ENCODE data around the gene ANKRD34B. TPM values are rescaled to one million over a fixed set of nuclear protein-coding genes. Genes with fewer than 3 reads are reported as not detected.

ANKRD34B gene
- total RNA-seq, 2 experiments from 2014 or later = not detected

DNA sequence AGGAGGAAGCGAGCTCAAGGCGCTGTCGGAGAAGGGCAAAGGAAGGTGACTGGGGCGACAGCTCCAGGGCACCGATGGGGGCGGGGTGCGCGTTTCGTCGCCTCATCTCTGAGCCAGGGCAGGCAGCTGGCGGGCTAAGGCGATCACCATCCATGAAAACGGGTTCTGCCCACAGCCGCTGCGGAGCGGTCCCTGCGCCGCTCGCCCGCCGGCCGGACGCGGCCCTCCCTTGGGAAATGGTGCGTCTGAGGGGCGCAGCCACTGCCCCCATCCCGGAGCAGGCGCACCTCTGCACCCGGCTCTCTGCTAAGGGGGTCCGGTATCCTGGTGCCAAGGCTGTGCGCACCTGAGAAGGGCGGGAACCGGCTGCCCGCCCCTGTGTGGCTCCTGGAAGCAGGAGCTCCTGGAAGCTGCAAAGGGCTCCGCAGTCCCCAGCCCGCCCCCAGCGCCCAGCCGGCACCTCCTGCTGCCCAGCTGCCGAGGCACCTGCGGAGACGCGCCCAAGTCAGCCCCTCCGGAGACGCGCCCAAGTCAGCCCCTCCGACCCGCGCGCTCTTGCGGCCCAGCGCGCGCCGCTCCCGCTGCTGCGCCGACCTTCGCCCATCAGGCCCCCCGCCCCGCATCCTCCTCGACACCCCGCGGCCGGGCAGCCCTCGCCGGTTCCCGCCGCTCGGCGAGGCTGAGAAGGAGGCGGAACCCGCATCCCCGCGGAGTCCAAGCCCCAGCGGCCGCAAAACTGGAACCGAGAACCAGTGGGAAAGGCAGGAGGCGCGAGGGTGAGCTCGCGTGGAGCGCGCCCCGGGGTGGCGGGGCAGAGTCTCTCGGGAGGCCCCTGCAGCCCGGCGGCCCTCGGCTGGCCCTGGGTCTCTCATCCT is 757 bp downstream of the ANKRD34B start:
- intact Hi-C loops (cut with DNase I, micrococcal nuclease) = no loop called here
- Histone ChIP-seq H3K27me3 (ENCODE audit: control insufficient read depth in 1 of 2, insufficient read depth in 2 of 2, low read length in 2 of 2) (peaks cover 45 to 71% of the 10 kb centered on the region in 2 experiments), H3K4me1 (ENCODE audit: insufficient read depth, low read length) (peaks cover 13% of the 10 kb centered on the region), H3K4me3 (ENCODE audit: low read length) (peak overlapping the region; percentile 32), H3K27ac (ENCODE audit: low read depth in 1 of 2, low read length in 2 of 2) (no peak overlapping the region), H3K36me3 (ENCODE audit: insufficient read depth, low read length) (no peaks in the 10 kb centered on the region), H3K9me3 (ENCODE audit: control insufficient read depth in 1 of 2, insufficient read depth in 1 of 2, low read length in 2 of 2) (peaks cover 0 to 5% of the 10 kb centered on the region in 2 experiments)
- peaks cover 70% of the 10 kb centered on the region for H3K27me3 Mint-ChIP-seq
- DNase-seq = no peak
- no peak overlapping the region for H3K4me3 Mint-ChIP-seq
- no peak overlapping the region for H3K27ac Mint-ChIP-seq
- no peaks in the 10 kb centered on the region for H3K9me3 Mint-ChIP-seq
- no peaks in the 10 kb centered on the region for H3K4me1 Mint-ChIP-seq (ENCODE audit: low read depth)
- CTCF ChIA-PET = no interaction called here
- ATAC-seq (ENCODE audit: poor library complexity) = no peak
- H3K36me3 Mint-ChIP-seq (ENCODE audit: low read depth) = no peaks in the 10 kb centered on the region
- TF ChIP-seq, protein P1, sequence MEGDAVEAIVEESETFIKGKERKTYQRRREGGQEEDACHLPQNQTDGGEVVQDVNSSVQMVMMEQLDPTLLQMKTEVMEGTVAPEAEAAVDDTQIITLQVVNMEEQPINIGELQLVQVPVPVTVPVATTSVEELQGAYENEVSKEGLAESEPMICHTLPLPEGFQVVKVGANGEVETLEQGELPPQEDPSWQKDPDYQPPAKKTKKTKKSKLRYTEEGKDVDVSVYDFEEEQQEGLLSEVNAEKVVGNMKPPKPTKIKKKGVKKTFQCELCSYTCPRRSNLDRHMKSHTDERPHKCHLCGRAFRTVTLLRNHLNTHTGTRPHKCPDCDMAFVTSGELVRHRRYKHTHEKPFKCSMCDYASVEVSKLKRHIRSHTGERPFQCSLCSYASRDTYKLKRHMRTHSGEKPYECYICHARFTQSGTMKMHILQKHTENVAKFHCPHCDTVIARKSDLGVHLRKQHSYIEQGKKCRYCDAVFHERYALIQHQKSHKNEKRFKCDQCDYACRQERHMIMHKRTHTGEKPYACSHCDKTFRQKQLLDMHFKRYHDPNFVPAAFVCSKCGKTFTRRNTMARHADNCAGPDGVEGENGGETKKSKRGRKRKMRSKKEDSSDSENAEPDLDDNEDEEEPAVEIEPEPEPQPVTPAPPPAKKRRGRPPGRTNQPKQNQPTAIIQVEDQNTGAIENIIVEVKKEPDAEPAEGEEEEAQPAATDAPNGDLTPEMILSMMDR (IDR thresholded peaks at IDR 0.05) = no peak
- POLR2A ChIA-PET = no interaction called here

DNA sequence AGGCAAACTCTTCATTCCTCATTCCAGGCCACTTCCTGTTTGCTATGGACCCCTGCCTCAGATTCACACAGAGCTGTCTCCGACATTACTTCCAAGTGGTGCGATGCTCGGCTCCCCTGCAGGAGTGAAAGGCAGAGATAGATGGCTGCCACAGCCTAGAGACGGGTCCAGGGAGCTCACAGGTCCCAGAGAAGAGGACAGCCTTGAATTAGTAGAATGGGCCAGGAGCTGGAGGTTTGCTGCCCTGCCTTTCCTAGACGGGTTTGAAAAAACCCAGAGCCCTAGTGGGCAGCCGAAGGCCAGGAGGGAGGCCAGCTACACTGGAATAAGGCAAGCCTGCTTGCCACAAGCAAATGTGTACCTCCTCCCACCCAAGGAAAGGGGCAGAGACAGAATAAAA is 1.8 kb downstream of the ANKRD34B start:
- H3K27ac Mint-ChIP-seq = no peak overlapping the region
- H3K9me3 ChIP-seq (ENCODE audit: control insufficient read depth in 1 of 2, insufficient read depth in 1 of 2, low read length in 2 of 2) = peaks cover 0 to 5% of the 10 kb centered on the region in 2 experiments
- H3K36me3 ChIP-seq (ENCODE audit: insufficient read depth, low read length) = no peaks in the 10 kb centered on the region
- no peak overlapping the region for H3K4me3 ChIP-seq (ENCODE audit: low read length)
- ChIA-PET CTCF (interaction anchor here (0.6 kb wide), 1 partner anchor 1483 kb away, joined by 4 read pairs; no protein-coding TSS in a partner anchor), POLR2A (no interaction called here)
- ATAC-seq (ENCODE audit: poor library complexity) (no peak), DNase-seq (no peak)
- H3K27me3 Mint-ChIP-seq = peaks cover 67% of the 10 kb centered on the region
- TF ChIP-seq, protein P1 (IDR thresholded peaks at IDR 0.05) = no peak
- intact Hi-C loops (cut with DNase I, micrococcal nuclease) = no loop called here
- no peak overlapping the region for H3K27ac ChIP-seq (ENCODE audit: low read depth in 1 of 2, low read length in 2 of 2)
- H3K4me1 ChIP-seq (ENCODE audit: insufficient read depth, low read length) = peaks cover 13% of the 10 kb centered on the region
- H3K4me3 Mint-ChIP-seq = no peak overlapping the region
- H3K36me3 Mint-ChIP-seq (ENCODE audit: low read depth) = no peaks in the 10 kb centered on the region
- peaks cover 39 to 65% of the 10 kb centered on the region in 2 experiments for H3K27me3 ChIP-seq (ENCODE audit: control insufficient read depth in 1 of 2, insufficient read depth in 2 of 2, low read length in 2 of 2)
- H3K9me3 Mint-ChIP-seq = no peaks in the 10 kb centered on the region
- no peaks in the 10 kb centered on the region for H3K4me1 Mint-ChIP-seq (ENCODE audit: low read depth)

DNA sequence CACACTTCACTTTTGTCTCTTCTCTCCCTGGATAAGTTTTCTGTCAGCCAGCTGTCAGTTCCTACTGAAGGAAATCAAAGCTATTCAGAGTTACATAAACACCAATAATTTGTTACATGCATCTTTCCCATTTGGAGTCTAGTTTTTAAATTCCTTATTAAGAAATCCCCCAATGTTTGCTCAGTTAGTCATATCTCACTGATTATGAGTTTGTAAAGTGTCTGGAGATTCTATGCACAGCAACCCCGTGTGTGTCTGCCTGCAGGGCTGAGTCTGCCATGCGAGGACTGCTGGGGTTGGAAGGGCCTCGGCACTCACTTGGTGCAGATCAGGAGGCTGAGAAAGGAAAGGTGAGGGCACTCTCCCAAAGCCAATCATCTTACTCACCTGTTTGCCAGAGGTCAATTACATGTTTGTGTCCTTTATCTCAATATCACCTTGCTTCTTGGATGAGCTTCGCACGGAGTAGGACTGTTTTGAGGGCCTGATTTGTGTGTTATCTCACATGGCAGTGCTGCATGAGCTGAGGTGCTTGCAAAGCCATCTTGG is 3.3 kb downstream of the ANKRD34B start:
- Mint-ChIP-seq H3K36me3 (ENCODE audit: low read depth) (no peaks in the 10 kb centered on the region), H3K4me3 (no peak overlapping the region), H3K4me1 (ENCODE audit: low read depth) (no peaks in the 10 kb centered on the region), H3K27me3 (peaks cover 62% of the 10 kb centered on the region), H3K9me3 (no peaks in the 10 kb centered on the region), H3K27ac (no peak overlapping the region)
- peaks cover 13% of the 10 kb centered on the region for H3K4me1 ChIP-seq (ENCODE audit: insufficient read depth, low read length)
- intact Hi-C loops (cut with DNase I, micrococcal nuclease) = no loop called here
- POLR2A ChIA-PET = no interaction called here
- H3K27ac ChIP-seq (ENCODE audit: low read depth in 1 of 2, low read length in 2 of 2) = no peak overlapping the region
- peaks cover 0 to 5% of the 10 kb centered on the region in 2 experiments for H3K9me3 ChIP-seq (ENCODE audit: control insufficient read depth in 1 of 2, insufficient read depth in 1 of 2, low read length in 2 of 2)
- H3K36me3 ChIP-seq (ENCODE audit: insufficient read depth, low read length) = no peaks in the 10 kb centered on the region
- ATAC-seq (ENCODE audit: poor library complexity) = no peak
- H3K27me3 ChIP-seq (ENCODE audit: control insufficient read depth in 1 of 2, insufficient read depth in 2 of 2, low read length in 2 of 2) = peaks cover 30 to 54% of the 10 kb centered on the region in 2 experiments
- no peak for DNase-seq
- CTCF ChIA-PET = no interaction called here
- TF ChIP-seq, protein P1 (IDR thresholded peaks at IDR 0.05) = no peak
- H3K4me3 ChIP-seq (ENCODE audit: low read length) = no peak overlapping the region

Data from CD4-positive, alpha-beta T cell (primary cell).